OCI-LY7 (cell line): Measurements from ENCODE around the gene GRIPAP1. TPM values are rescaled to one million over a fixed set of nuclear protein-coding genes. Genes with fewer than 3 reads are reported as not detected.

Experiments
- BruUV-seq: library from RNA; stranded (reverse); fragments of 400-500 nt; replicated peaks from 2 replicates; lab custom pipeline; 2021; lab: Mats Ljungman, UMichigan
- CTCF ChIA-PET: fragments of 300-600 bp; sonication (Branson Sonifier 250); formaldehyde crosslinking; loops from one replicate; lab custom pipeline; 2022; ENCODE audit warnings: antibody characterized with exemption; ENCODE audit not compliant: unreplicated experiment; lab: Charles Lee
- POLR2A ChIA-PET: fragments of 300-600 bp; sonication (Branson Sonifier 250); formaldehyde crosslinking; loops from one replicate; lab custom pipeline; 2022; ENCODE audit warnings: antibody characterized with exemption; lab: Charles Lee
- DNase-seq: peaks from one replicate; pipeline ENCODE4 v3.0.0-alpha.2; 2015; ENCODE audit warnings: low spot score
- H2AFZ ChIP-seq: fragments of 200-600 bp; sonication (generic), shearing (Covaris generic); 2 replicates; pipeline ENCODE4 v1.6.1; 2014; ENCODE audit warnings: mild to moderate bottlenecking, antibody characterized with exemption, low read length, moderate library complexity
- H3K27ac ChIP-seq: fragments of 200-600 bp; sonication (generic); 2 replicates; pipeline ENCODE4 v1.5.1; 2014; ENCODE audit warnings: mixed run types, low read depth, mild to moderate bottlenecking, moderate library complexity, low read length, inconsistent platforms; ENCODE audit not compliant: poor library complexity, severe bottlenecking
- H3K36me3 ChIP-seq: fragments of 200-600 bp; sonication (generic); 2 replicates; pipeline ENCODE4 v1.6.1; 2014; ENCODE audit warnings: mild to moderate bottlenecking, antibody characterized with exemption, low read length, moderate library complexity, mixed read lengths; ENCODE audit not compliant: insufficient read depth
- H3K4me1 ChIP-seq: fragments of 200-600 bp; sonication (generic); 2 replicates; pipeline ENCODE4 v1.5.1; 2014; ENCODE audit warnings: mild to moderate bottlenecking, low read length; ENCODE audit not compliant: insufficient read depth, poor library complexity, severe bottlenecking
- H3K4me2 ChIP-seq: fragments of 200-600 bp; sonication (generic); 2 replicates; pipeline ENCODE4 v1.6.1; 2014; ENCODE audit warnings: mild to moderate bottlenecking, low read length
- H3K4me3 ChIP-seq: fragments of 200-600 bp; sonication (generic); 2 replicates; pipeline ENCODE4 v1.5.1; 2014; ENCODE audit warnings: mild to moderate bottlenecking, low read depth, low read length; ENCODE audit not compliant: poor library complexity, severe bottlenecking
- H3K79me2 ChIP-seq: fragments of 200-600 bp; sonication (generic); 2 replicates; pipeline ENCODE4 v1.6.1; 2016; ENCODE audit warnings: low read depth, mild to moderate bottlenecking, low read length, moderate library complexity, mixed read lengths; ENCODE audit not compliant: insufficient read depth
- H3K9me2 ChIP-seq: fragments of 200-600 bp; sonication (generic); 2 replicates; pipeline ENCODE4 v1.6.1; 2016; ENCODE audit warnings: mild to moderate bottlenecking, low read length, mixed read lengths; ENCODE audit not compliant: insufficient read depth
- H3K9me3 ChIP-seq: fragments of 200-600 bp; sonication (generic); 2 replicates; pipeline ENCODE4 v1.6.1; 2014; ENCODE audit warnings: mild to moderate bottlenecking, mixed run types, low read length, mixed read lengths
- H4K20me1 ChIP-seq: fragments of 200-600 bp; sonication (generic); 2 replicates; pipeline ENCODE4 v1.6.1; 2014; ENCODE audit warnings: mild to moderate bottlenecking, antibody characterized with exemption, low read length, moderate library complexity, mixed read lengths; ENCODE audit not compliant: insufficient read depth
- EZH2phosphoT487 ChIP-seq: fragments of 200-600 bp; sonication (generic); IDR thresholded peaks from 2 replicates; pipeline ENCODE4 v1.6.1; 2018; ENCODE audit warnings: low read depth, borderline replicate concordance, mild to moderate bottlenecking, mixed run types, antibody characterized with exemption, low read length, moderate library complexity, mixed read lengths
- intact Hi-C: fragments of 100-400 bp; cut with micrococcal nuclease; formaldehyde crosslinking; loops from one replicate; pipeline ENCODE4 v1.10.0; 2022; ENCODE audit not compliant: unreplicated experiment
- total RNA-seq, 2 experiments: library from RNA; depleted of rRNA in 1 of 2; stranded (reverse); fragments of >200 nt in 1 of 2; shearing (Covaris generic) in 1 of 2; gene quantifications; 2 replicates each; pipeline ENCODE4 v1.2.3, GENCODE V29; 2014 to 2022
- TF ChIP-seq, protein P1 (sequence below): fragments of 200-600 bp; sonication (generic); conservative IDR thresholded peaks from 2 replicates; pipeline ENCODE4 v1.5.1; 2014; ENCODE audit warnings: mild to moderate bottlenecking, antibody characterized with exemption, low read length, moderate library complexity, mixed read lengths

GRIPAP1 gene
- total RNA-seq, 2 experiments from 2014 or later: 27.5 to 95.9 TPM

DNA sequence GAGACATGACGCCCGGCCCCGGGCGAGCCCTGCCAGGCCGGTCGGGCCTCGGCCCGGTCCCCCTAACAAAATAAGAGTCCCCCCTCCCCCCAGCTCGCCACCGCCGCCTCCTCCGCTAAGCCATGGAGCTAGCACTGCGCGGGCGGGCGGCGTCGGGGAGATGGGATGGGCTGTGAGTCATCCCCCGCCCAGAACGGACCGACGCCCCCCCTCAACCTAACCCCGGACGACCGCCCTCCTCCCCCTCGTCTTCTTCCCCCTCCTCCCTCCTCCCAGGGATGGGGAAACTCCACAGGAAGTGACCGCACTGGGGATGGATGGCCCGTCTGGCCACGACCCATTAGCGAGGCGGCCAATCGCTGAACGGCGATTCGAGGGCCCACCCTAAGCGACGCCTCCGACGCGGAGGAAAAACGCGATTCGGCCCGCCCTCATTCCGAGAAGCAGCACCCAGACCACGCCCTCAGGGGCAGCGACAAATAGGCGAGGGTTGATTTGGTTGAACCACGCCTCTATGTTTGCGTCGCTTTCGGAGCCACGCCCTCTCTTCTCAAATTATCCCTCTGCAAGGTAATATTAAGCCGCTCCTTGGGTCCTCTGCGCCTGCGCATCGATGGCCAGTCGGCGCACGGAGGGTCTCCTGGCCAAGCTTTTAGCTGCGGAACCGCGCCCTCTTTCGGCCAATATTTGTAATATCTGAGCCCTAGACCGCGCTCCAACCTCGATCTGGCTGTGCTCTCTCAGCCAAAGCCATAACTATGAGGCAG, 41.3 kb upstream of the GRIPAP1 start, which contains the start of gene TFE3:
TFE3 (minus strand) TSS at position 138 of the 767 bp plus-strand sequence; CDS start at position 7, 131 bp downstream.
- ChIA-PET CTCF (interaction anchor here (0.6 kb wide), 3 partner anchors 54 to 241 kb away, joined by 3 to 5 read pairs (median 4); partner anchors contain the start of gene HDAC6), POLR2A (interaction anchor here (1.4 to 3.3 kb wide), 3 partner anchors 41 to 101 kb away, joined by 3 to 12 read pairs (median 3); no protein-coding TSS in a partner anchor)
- peak; percentile 98 for DNase-seq
- no peaks in the 10 kb centered on the region for H4K20me1 ChIP-seq
- H2AFZ ChIP-seq: peak within 1 kb of the TSS; percentile 94
- H3K9me3 ChIP-seq: no peaks in the 10 kb centered on the region
- BruUV-seq: no TSS peak
- H3K9me2 ChIP-seq: no peaks in the 10 kb centered on the region
- intact Hi-C loops: loop anchor here (2.0 to 5.0 kb wide), 4 partner anchors 41 to 146 kb away; partner anchors contain the start of genes GRIPAP1, PIM2, PQBP1 and TIMM17B
- TF ChIP-seq, protein P1, sequence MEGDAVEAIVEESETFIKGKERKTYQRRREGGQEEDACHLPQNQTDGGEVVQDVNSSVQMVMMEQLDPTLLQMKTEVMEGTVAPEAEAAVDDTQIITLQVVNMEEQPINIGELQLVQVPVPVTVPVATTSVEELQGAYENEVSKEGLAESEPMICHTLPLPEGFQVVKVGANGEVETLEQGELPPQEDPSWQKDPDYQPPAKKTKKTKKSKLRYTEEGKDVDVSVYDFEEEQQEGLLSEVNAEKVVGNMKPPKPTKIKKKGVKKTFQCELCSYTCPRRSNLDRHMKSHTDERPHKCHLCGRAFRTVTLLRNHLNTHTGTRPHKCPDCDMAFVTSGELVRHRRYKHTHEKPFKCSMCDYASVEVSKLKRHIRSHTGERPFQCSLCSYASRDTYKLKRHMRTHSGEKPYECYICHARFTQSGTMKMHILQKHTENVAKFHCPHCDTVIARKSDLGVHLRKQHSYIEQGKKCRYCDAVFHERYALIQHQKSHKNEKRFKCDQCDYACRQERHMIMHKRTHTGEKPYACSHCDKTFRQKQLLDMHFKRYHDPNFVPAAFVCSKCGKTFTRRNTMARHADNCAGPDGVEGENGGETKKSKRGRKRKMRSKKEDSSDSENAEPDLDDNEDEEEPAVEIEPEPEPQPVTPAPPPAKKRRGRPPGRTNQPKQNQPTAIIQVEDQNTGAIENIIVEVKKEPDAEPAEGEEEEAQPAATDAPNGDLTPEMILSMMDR: peak; percentile 73
- no peak for TF ChIP-seq EZH2phosphoT487
- H3K79me2 ChIP-seq: peaks cover 13% of the 10 kb centered on the region; the same call in 1 of the 2 replicates
- peaks cover 45% of the 10 kb centered on the region for H3K4me1 ChIP-seq
- H3K4me3 ChIP-seq: peak within 1 kb of the TSS; percentile 84
- H3K27ac ChIP-seq: peak within 1 kb of the TSS; percentile 55
- peak within 1 kb of the TSS; percentile 92 for H3K4me2 ChIP-seq
- H3K36me3 ChIP-seq: peaks cover 10% of the 10 kb centered on the region

DNA sequence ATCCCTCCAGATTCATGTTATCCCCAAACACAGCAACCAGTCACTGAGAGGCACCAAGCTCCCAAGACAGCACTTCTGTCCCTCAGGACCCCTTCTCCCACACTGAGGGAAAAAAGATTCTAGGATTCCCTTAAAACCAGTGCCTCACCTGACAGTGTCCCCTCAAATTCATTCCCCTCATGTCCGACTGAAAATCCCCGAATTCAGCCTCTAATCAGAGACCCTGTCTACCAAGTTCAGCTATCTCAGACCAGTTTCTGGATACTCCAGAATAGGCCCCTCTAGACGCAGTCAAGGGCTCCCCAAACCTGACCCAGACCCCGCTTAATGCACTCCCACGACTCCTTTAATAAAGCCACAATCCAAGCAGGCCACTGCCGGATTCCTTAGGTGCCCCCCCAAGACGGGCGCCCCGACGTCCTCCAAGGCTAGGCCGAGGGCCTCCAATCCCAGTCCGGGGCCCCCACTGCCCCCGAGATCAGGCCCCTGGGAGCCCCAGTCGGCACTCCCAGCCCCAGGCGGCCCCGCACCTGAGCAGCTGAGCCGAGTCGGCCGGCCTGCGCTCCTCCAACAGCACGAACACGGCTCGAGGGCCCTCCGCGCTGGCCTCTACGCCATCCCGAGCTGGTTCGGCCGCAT, 40.6 kb upstream of the GRIPAP1 start:
- CTCF ChIA-PET: interaction anchor here (0.6 kb wide), 1 partner anchor 54 kb away, joined by 5 read pairs; no protein-coding TSS in a partner anchor
- POLR2A ChIA-PET: interaction anchor here (0.6 to 3.3 kb wide), 5 partner anchors 40 to 100 kb away, joined by 3 to 12 read pairs (median 3); partner anchors contain the start of gene GRIPAP1

More for the DNA sequence above, 40.6 kb upstream of the GRIPAP1 start:
- peak overlapping the region; percentile 84 for H3K4me3 ChIP-seq
- no TSS peak for BruUV-seq
- H2AFZ ChIP-seq: no peak overlapping the region
- peaks cover 45% of the 10 kb centered on the region for H3K4me1 ChIP-seq
- TF ChIP-seq EZH2phosphoT487: no peak
- TF ChIP-seq, protein P1: no peak
- H3K4me2 ChIP-seq: peak overlapping the region; percentile 92
- peaks cover 13% of the 10 kb centered on the region; the same call in 1 of the 2 replicates for H3K79me2 ChIP-seq
- no peaks in the 10 kb centered on the region for H3K9me2 ChIP-seq
- no peak for DNase-seq
- H3K27ac ChIP-seq: peak overlapping the region; percentile 55
- no peaks in the 10 kb centered on the region for H4K20me1 ChIP-seq
- H3K9me3 ChIP-seq: no peaks in the 10 kb centered on the region
- peaks cover 17% of the 10 kb centered on the region for H3K36me3 ChIP-seq
- intact Hi-C loops: loop anchor here (2.0 to 5.0 kb wide), 4 partner anchors 40 to 145 kb away; partner anchors contain the start of genes GRIPAP1, PIM2, PQBP1 and TIMM17B
